Large intestine (tissue), 3 donors: ENCODE data around the gene TMEM53. TPM values are rescaled to one million over a fixed set of nuclear protein-coding genes. Genes with fewer than 3 reads are reported as not detected.

Experiments used
- DNase-seq, 2 donors: peaks; one replicate each; pipeline versions ENCODE4 v3.0.0 to v3.0.0-alpha.2; 2013
- H3K27ac ChIP-seq: one replicate; pipeline ENCODE4 v1.5.1; 2013; ENCODE audit warnings: low read length
- H3K27me3 ChIP-seq: 2 replicates; pipeline ENCODE4 v1.6.1; 2013; ENCODE audit warnings: low read length; ENCODE audit not compliant: control insufficient read depth, insufficient read depth
- H3K36me3 ChIP-seq: 2 replicates; pipeline ENCODE4 v1.6.1; 2013; ENCODE audit warnings: low read length; ENCODE audit not compliant: control insufficient read depth, insufficient read depth
- H3K4me1 ChIP-seq: one replicate; pipeline ENCODE4 v1.6.1; 2013; ENCODE audit warnings: low read length; ENCODE audit not compliant: control insufficient read depth, insufficient read depth
- H3K4me3 ChIP-seq: one replicate; pipeline ENCODE4 v1.5.1; 2013; ENCODE audit warnings: low read length
- H3K9me3 ChIP-seq: one replicate; pipeline ENCODE4 v1.6.1; 2013; ENCODE audit warnings: mild to moderate bottlenecking, low read depth, low read length, moderate library complexity; ENCODE audit not compliant: control insufficient read depth
- WGBS: methylation state at CpG from one replicate; pipeline ENCODE4 v1.1.5; 2013; ENCODE audit warnings: low lambda C conversion rate; ENCODE audit not compliant: insufficient coverage; 5-methylcytosine and 5-hydroxymethylcytosine counted together
- polyA plus RNA-seq: library from polyadenylated mRNA; unstranded; fragments of 120-200 nt; gene quantifications from one replicate; pipeline ENCODE4 v1.2.1, GENCODE V29; 2013

TMEM53 gene
- polyA plus RNA-seq, 1 donor: 14.7 TPM

GRCh38 chr1:44685218-44685617, 10.9 kb upstream of the TMEM53 start:
- WGBS: no CpG with 5 or more reads among the region's 4 CpGs
- Histone ChIP-seq H3K4me1 (no peaks in the 10 kb centered on the region), H3K36me3 (no peaks in the 10 kb centered on the region), H3K27me3 (no peaks in the 10 kb centered on the region), H3K9me3 (no peaks in the 10 kb centered on the region), H3K27ac (no peak overlapping the region), H3K4me3 (no peak overlapping the region)
- no peak for DNase-seq

GRCh38 chr1:44684525-44684924, 10.2 kb upstream of the TMEM53 start:
- H3K27ac ChIP-seq: no peak overlapping the region
- H3K4me1 ChIP-seq: no peaks in the 10 kb centered on the region
- no CpG with 5 or more reads among the region's 1 CpG for WGBS
- no peak for DNase-seq
- H3K4me3 ChIP-seq: no peak overlapping the region
- H3K36me3 ChIP-seq: no peaks in the 10 kb centered on the region
- no peaks in the 10 kb centered on the region for H3K9me3 ChIP-seq
- H3K27me3 ChIP-seq: no peaks in the 10 kb centered on the region

- Histone ChIP-seq H3K27ac (no peak overlapping the region), H3K36me3 (no peaks in the 10 kb centered on the region), H3K4me1 (peaks cover 4% of the 10 kb centered on the region), H3K4me3 (no peak overlapping the region), H3K9me3 (no peaks in the 10 kb centered on the region), H3K27me3 (no peaks in the 10 kb centered on the region)
- DNase-seq: no peak
- whole genome bisulfite sequencing: 96% methylated on average over 3 of the region's 3 CpGs
Measured at GRCh38 chr1:44682883-44683265, 8.6 kb upstream of the TMEM53 start.

GRCh38 chr1:44681905-44682882, 7.9 kb upstream of the TMEM53 start:
- WGBS: 46% methylated on average over 5 of the region's 14 CpGs

GRCh38 chr1:44679468-44679867, 5.2 kb upstream of the TMEM53 start:
- peak in 1 of 2 donors; percentile 62 for DNase-seq
- no CpG with 5 or more reads among the region's 5 CpGs for WGBS

More at GRCh38 chr1:44681905-44682882, 7.9 kb upstream of the TMEM53 start:
- DNase-seq: peak in 1 of 2 donors; percentile 37
- Histone ChIP-seq H3K4me3 (no peak overlapping the region), H3K36me3 (no peaks in the 10 kb centered on the region), H3K27me3 (no peaks in the 10 kb centered on the region), H3K27ac (no peak overlapping the region), H3K9me3 (no peaks in the 10 kb centered on the region), H3K4me1 (peaks cover 5% of the 10 kb centered on the region)

GRCh38 chr1:44678626-44679025, 4.3 kb upstream of the TMEM53 start:
- Histone ChIP-seq H3K9me3 (no peaks in the 10 kb centered on the region), H3K4me1 (peaks cover 23% of the 10 kb centered on the region), H3K4me3 (no peak overlapping the region), H3K27me3 (no peaks in the 10 kb centered on the region), H3K27ac (no peak overlapping the region), H3K36me3 (no peaks in the 10 kb centered on the region)
- DNase-seq: no peak
- no CpG with 5 or more reads among the region's 4 CpGs for WGBS

More at GRCh38 chr1:44679468-44679867, 5.2 kb upstream of the TMEM53 start:
- Histone ChIP-seq H3K4me3 (no peak overlapping the region), H3K27me3 (no peaks in the 10 kb centered on the region), H3K9me3 (no peaks in the 10 kb centered on the region), H3K4me1 (peaks cover 23% of the 10 kb centered on the region), H3K36me3 (no peaks in the 10 kb centered on the region), H3K27ac (peak overlapping the region; percentile 32)

GRCh38 chr1:44678120-44678519, 3.8 kb upstream of the TMEM53 start:
- 100% methylated on average over 2 of the region's 2 CpGs for WGBS
- Histone ChIP-seq H3K27ac (no peak overlapping the region), H3K27me3 (no peaks in the 10 kb centered on the region), H3K4me3 (no peak overlapping the region), H3K36me3 (no peaks in the 10 kb centered on the region), H3K9me3 (no peaks in the 10 kb centered on the region), H3K4me1 (peaks cover 28% of the 10 kb centered on the region)
- DNase-seq: no peak

- Histone ChIP-seq H3K4me1 (peaks cover 36% of the 10 kb centered on the region), H3K27me3 (no peaks in the 10 kb centered on the region), H3K36me3 (no peaks in the 10 kb centered on the region), H3K4me3 (no peak overlapping the region), H3K27ac (peak overlapping the region; percentile 84), H3K9me3 (no peaks in the 10 kb centered on the region)
- 81% methylated on average over 3 of the region's 6 CpGs for WGBS
- DNase-seq: peak in 1 of 2 donors; percentile 21
Measured at GRCh38 chr1:44677201-44677766, 3.0 kb upstream of the TMEM53 start.

GRCh38 chr1:44676484-44677200, 2.4 kb upstream of the TMEM53 start:
- peaks cover 36% of the 10 kb centered on the region for H3K4me1 ChIP-seq
- H3K36me3 ChIP-seq: no peaks in the 10 kb centered on the region
- WGBS: 73% methylated on average over 4 of the region's 5 CpGs
- H3K27me3 ChIP-seq: no peaks in the 10 kb centered on the region
- H3K4me3 ChIP-seq: no peak overlapping the region
- peak; percentile 54 to 78 for DNase-seq
- peak overlapping the region; percentile 84 for H3K27ac ChIP-seq
- no peaks in the 10 kb centered on the region for H3K9me3 ChIP-seq

- Histone ChIP-seq H3K4me1 (peaks cover 36% of the 10 kb centered on the region), H3K9me3 (no peaks in the 10 kb centered on the region), H3K4me3 (peak overlapping the region; percentile 78), H3K27ac (peak overlapping the region; percentile 99), H3K27me3 (no peaks in the 10 kb centered on the region), H3K36me3 (no peaks in the 10 kb centered on the region)
- WGBS: no CpG with 5 or more reads among the region's 7 CpGs
- DNase-seq: no peak
Measured at GRCh38 chr1:44675186-44675585, 905 bp upstream of the TMEM53 start.
